NCI-H82 treated with DMSO at 0.1 percent for 48 hours (cell line): ENCODE results near the gene RNF144A.

Experiments
- DNase-seq: peaks from one replicate; lab custom pipeline; 2025; ENCODE audit not compliant: unreplicated experiment; lab: John Stamatoyannopoulos, UW

The RNF144A gene

DNA sequence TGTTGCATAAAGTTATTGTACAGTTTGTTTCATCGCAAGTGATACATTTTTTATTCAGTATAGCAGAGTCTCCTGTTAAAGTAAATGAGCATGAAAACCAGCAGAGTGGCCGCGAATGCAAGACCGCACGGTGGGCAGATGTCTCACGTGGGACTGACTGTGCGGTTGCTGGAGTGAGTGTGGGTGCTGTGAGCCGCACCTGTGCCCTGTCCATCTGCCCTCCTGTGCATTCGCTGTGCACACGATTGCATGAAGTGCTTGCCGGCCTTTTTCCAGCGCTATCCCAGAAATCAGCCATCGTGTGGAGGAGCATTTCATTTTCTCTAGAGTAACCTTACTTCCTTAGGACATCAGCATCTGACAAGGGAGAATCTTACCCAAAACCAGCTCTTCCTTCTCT is 118.7 kb downstream of the RNF144A start:
- DNase-seq: no peak

DNA sequence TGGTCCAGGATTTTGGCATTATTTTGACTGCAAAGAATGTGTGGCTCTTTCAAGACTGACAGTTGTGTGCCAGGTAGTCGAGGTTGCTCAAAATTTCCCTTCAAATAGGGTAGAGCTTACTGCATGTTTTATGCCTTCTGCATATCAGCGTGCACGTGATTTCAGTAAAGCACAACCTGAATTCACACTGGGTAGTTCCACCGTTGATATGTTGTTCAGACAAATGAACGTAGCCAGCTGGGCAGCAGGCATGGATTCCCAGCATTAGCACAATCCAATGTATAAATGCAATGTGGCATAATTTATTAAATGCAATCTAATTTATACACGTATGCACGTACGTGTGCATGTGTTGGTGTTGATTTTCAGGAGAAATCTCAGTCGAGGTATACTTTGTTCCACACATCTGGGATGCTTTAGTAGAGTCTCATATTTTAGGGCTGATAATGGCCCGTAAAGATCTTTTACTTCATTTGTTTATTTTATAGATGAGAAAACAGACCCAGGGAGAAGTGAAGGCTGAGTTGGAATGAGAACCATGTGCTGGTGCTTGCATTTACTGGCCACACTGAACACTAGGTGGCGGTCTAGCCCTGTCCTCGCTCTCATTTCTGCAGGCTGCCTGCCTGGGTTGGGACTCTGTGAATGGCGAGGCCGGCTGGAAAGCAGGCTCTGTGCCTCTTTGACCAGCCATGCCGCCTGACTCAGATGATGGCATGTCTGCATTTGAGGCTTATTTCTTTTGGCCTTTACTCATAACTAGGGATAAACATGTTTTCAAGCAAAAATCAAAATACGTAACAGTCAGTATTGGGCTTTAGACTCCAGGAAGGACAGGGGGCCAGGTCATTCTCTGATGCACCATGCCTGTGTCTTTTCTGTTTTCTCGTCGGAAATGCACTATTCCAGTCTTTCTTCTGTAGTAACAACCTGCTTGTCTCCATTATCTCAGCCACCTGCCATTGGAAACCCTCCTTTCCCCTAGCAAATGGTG is 120.4 kb downstream of the RNF144A start:
- peak; percentile 22 for DNase-seq

DNA sequence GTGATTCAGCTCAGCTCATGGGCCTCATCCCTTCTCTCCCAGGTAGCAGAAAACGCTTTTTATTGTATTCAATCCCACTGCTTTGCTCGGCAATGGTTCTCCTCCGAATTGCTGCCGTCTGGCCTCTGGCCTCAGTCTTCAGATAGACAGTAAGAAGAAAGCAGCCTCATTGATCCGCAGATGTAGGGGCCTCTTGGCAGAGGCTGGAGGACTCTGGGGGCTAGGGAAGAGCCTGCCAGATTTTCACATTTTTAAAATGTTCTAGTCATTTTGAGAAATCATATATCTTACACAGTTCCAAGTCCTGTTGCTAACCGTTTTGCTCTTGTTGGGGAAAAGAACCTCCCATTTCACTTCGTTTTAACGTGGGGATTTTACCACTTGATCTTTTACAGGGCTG is 123.3 kb downstream of the RNF144A start:
- no peak for DNase-seq

DNA sequence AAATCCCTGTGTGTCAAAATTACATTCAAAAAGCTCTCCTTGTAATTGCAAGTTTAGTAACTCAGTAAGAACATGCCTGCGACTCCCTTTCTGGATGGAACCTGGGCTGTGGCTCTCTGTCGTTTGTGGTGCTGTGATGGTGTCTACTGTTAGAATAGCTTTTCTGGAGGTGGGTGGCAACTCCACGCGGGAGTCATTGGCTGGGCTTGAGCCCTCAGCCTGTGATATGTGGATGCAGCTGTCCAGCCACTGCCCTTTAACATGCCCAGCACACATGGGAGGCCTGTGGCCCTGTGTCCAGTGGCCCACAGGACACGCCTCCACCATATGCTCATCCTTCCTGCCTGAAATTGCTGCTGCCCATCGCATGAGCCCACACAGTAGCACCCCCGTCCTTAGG is 124.2 kb downstream of the RNF144A start:
- DNase-seq: no peak

DNA sequence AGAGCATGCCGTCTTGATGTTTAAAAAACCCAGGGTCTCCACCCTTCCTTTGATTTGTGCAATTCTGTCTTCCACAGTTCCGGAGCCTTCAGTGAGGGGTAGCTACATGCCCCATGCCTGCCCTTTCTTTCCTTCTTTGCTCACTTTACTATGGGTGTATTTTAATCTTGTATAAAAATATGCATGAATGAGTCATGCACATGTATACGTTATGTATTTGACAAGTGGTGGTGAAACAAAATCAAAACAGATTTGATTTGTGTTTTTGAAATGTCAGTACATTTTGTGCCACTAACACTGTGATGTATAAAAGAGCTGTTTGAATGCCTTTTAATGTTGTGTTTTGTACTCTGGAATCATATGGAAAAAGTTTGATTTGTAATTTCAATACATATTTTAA is 126.5 kb downstream of the RNF144A start:
- no peak for DNase-seq

DNA sequence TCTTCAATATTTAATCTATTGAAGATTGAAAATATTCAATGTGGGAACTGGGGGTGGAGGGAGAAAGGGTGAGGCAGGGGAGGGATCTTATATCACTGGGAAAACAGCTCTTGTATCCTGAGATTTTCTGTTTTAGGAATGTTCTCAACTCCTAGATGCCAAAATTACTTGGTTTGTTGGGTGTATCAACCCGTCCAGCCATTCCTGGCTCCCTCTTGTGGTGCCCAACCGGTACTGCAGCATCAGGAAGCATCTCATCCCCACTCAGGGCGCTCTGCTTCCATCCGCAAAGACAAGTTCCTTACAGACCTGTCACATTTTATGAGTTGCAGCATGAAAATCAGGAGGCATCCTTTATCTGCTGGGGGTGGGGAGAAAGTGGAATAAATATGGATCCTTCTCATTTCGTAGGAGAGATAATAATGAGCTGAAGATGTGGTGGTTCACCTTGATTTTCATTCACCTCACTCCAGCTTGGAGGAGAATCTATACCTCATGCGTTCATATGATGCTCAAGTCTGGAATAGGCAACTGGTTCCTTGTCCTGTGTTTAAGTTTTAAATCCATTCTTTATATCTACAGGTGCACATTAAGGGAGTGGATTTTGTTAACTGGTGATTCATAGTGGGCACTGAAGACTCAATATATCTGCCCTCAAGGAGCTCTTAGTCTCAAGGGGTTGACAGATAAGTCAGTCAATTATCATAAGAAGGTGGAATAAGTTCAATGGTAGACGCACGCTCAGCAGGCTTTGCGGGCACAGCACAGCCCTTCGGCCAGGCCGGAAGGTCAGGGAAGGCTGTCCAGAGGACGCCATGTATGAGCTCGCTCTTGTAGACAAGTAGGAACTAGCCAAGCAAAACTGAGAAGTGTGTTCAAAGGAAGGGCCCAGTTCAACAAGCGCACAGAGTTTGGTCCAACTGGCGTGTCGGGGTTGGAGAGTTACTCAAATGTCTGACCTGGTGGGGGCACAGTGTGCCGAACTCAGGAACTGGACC is 127.3 kb downstream of the RNF144A start:
- no peak for DNase-seq

DNA sequence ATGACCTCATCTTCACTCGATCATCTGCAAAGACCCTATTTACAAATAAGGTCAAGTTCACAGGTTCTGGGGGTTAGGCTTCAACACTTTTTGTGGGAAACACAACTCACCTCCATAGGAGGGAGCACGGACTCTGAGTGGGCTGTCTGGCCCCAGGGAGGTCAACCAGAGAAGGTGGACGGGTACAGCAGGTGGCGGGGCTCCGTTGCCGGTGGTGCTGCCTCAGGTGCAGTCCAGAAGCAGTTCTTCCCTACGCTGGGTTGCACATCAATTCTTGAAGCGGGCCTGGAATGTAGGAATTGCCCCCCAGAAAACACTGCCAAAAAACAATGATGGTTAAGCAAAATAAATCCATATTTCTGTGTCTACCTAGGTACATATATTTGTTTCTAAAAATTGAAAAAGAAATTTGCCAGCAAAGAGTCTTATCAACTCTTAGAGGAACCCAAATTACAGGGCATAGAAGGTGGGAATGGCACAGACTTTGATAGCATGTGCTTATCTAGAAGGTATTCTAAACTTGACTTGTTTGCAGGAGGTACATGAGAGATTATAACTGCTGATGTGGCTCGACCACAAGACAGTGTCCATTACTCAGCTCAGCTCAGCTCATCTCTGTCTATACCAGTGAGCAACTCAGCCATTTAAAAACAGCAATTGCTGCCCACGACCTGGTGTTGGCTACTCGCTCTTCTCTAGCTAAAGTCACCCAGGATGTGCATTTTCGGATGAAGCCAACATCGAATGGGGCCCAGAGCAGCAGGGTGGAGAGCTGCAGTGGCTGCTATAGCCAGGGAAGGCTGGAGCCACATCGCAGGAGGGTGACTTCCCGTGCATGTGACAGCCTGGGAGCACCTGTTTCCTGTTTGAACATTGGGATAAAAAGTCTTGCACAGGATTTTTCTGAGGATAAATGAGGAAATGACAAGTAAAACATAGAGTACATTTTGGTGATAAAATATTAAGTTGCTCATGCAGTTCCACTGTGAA is 128.7 kb downstream of the RNF144A start:
- no peak for DNase-seq

DNA sequence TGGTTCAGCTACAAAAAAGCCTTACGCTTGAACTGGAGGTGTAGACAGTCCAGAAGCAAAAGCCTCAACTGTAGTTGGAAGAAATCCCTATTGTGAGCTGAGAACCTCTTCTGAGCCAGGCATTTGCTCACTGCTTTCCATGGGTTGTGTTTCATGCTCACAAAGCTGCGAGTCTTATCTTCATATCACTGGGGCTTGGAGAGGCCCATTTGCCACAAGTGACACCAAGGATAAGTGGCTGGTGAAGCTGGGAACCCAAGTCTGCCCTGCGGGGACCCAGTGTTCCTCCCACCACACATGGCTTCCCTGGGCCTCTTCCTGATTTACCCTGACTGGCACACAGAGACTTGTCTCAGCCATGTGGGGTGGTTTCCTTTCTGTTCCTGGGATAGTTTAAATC is 130.4 kb downstream of the RNF144A start:
- DNase-seq: no peak

DNA sequence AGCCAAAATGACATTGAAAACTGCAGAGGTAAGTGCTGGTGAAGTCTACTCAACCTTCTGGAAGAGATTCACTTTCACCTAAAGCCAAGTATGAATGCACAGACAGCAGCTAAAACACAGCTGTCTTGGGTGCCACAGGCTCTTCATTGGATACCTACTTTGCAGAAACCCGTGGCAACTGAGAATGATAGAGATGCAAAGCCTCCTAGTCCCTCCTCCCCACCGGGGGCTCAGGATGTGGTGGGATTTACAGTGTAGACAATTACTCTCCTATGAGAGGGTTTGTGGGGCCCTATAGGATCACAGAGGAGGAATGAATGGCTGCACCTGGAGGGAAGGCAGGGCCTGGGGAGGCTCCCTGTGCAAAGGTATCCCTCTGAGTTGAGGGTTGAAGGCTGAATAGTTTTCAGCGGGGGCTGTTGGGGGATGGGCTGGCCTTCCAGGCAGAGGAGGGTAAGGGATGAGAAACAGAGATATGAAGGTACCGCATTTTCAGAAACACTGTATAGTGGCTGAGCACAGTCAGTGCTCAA is 131.6 kb downstream of the RNF144A start:
- DNase-seq: no peak

DNA sequence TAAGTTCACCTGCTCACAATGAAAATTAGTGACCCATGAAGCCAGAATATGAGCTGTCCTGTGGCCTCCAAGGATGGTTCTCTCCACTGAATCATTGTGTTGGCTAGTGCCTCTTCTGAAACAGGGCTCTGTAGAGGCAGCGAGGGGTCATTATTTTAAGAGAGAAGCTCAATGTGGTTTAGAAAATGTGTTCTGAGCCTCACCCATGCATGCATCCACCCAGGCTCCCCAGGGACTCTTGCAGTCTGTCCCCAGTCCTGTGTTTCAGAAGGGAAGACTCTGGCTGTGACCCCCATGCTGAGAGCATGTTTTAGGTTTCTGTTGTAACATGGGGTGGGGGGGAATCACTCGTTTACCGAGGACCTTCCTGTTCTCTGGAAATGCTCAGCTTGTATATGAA is 135.2 kb downstream of the RNF144A start:
- no peak for DNase-seq

DNA sequence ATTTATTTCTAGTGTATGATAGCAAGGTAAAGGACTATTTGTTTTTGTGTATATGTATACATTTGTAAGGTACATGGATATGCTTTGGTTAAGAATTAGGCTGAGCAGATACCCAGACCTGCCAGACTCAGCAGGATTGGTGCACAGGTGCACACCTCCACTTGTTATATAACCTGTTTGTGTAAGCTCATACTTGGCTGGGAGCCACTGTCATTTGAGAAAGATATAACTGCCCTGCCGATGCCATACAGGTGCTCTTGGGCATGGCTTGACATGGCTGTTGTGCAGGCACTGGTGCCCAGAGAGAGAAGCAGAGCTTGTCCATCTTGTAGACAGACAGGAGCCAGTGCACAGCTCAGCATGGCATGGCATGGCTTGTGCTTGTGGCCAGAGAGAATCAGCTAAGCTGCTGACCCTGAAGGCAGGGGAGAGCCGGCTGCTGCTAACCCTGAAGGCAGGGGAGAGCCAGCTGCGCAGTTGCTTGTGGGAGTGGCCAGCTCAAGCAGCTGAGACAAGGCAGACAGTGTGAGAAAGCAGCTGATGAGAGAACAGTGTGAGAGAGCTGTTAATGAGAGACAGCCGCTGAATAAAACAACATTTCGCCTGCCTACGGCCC is 136.5 kb downstream of the RNF144A start:
- no peak for DNase-seq

DNA sequence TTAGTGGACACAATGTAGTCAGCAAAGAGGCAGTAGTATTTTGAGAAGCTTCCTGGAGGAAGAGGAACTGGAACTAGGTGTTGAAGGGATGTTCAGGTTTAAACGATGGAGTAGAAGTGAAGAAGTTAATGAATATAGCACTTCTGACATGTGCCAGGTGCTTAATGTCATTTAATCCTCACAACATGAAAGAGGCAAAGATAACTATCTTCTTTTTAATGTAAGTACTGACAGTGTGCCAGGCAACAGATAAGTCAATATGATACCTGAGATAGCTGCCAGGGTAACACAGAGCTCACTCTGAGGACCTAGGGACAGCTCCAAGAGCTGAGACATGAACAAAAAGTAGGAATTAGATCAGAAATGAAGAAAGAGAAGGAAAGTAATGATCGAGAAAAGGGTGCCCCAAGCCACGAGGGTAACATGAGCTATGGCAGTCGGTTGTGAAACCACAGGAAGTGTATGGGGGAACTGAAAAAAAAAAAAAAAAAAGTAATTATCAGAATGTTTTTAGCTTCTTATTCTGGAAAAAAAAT is 140.7 kb downstream of the RNF144A start:
- DNase-seq: no peak

DNA sequence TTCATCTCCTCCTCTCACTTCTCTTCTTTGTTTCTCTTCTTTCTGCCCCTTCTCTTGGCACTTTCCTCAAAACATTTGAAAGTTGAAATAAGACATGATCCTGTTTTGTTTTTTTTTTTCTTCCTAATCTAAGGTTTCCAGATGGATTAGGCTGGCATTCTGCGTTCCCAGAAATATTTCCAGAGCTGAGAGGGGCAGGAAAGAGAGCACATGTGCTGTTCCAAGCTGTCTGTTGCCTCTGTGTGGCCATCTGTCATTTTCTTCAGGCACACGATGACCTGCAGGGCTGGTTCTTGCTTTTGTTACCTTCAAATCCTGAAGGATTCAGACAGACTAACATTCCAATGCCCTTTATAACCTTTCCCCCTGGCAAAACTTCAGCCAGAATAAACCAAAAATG is 142.9 kb downstream of the RNF144A start:
- DNase-seq: no peak

DNA sequence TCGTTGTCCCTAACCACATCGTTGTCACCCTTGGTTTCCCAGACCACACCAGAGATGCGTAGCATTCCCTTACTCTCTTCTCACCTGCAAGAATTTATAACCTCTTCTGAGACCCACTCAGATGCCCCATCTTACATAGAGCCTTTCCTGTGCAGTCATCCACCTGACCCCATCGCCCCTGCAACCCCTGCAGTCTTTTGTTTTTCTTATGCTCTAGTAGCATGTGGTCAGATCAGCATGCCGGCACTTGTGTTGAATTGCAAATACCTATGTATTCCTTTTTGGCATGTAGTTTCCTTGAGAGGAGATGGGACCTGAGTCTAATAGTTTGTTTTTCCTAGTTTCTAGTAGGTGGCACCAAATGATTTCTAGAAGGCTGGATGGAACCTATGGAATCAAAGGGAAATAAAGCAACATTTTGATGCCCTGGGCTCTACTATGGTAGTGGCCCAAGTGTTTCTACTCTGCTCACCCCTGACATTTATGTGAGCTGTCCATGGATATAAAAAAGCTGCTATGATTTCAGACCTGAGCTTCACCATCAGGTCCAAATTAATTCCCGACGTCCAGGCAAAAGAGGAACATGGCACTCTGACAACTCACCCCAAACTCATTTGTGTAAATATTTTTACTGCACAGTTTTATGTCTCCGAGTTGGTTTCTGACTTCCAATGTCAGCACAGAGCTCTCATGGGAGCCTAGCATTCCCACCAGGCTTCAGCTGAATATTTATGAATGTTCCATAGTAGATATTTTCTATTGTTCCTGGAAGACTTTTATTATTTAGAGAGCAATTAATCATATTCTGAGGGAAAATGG is 143.6 kb downstream of the RNF144A start:
- DNase-seq: no peak

DNA sequence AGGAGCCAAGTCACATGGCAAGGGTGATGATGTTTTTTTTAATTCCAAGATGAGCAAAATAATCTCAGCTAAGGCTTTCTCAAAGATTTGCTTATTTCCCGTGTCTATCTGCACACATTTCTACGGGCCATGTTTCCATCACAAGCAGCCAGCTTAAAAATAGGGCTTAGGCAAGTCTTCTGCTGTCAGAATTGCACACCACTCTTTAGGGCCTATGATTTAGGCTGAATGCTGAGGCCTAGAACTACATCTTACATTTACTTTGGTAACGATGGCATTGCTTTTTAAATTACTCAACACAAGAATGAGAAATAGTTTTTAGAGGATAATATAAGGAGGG is 144.2 kb downstream of the RNF144A start:
- no peak for DNase-seq

DNA sequence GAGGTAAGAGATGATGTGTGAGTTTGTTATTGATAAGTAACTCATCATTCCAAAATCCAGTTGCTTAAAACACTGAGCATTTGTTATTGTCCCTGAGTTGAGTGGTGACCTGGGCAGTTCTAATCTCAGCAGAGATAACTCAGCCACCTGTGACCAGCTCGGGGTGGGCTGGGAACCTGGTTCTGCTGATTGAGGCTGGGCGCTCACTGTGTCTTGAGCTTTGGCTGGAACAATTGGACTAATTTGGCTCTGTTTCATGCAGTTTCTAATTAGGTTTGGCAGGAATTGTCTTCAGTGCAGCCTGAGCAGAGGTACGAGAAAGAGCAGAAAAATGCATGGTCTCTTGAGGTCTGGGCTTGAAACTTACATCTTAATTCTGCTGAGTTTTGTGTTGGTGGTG is 144.7 kb downstream of the RNF144A start:
- DNase-seq: no peak

DNA sequence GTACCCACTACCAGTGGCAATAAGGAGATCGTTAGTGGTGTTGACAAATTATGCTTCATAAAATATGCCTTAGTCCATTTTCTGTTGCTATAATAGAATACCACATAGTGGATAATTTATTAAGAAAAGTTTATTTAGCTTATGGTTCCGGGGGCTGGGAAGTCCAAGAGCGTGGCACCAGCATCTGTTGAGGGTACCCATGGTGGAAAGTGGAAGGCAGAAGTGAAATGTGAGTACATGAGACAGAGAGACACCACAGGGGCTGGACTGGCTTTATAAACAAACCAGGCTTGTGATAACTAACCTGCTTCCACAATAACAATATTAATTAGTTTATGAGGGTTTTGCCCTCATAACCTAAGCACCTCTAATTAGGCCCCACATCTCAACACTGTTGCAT is 146.6 kb downstream of the RNF144A start:
- DNase-seq: no peak

DNA sequence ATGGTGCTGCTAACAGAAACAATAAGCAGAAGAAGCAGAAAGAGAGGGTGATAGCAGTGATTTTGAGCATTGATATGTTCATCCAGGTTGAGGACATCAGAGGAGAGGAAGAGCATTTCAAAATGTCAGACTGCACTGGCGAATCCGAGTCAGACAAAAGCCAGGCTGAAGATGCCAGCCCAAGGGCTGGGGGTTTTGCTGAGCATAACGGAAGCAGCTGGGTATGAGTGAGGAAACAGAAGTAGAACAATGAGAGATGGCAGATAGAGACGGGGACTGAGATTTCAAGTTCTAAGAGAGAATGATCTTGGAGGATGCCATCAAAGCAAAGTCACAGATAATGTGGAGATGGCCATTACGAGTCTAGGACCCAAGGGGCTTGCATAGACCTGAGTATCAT is 151.2 kb downstream of the RNF144A start:
- no peak for DNase-seq

DNA sequence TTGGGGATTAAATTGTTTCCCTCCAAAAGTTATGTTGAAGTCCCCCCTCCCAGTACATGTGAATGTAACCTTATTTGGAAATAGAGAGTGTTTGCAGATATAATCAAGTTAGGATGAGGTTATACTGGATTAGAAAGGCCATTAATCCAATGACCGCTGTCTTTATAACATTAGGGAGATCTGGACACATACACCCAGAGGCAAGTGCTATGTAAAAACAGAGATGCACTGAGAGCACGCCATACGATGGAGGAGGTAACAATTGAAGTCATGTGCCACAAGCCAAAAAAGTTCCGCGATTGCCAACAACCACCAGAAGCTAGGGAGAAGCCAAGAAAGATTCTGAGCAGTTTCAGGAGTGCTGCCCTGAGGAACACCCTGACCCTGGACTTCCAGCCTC is 153.3 kb downstream of the RNF144A start:
- DNase-seq: peak; percentile 79
